NCI-H2029 (cell line): ENCODE measurements around the gene TSPAN9.

ENCODE experiments used
- DNase-seq: peaks from one replicate; lab custom pipeline; 2025; lab: John Stamatoyannopoulos, UW

The TSPAN9 gene

GRCh38 chr12:3124917-3125316 is 47.7 kb downstream of the TSPAN9 start:
- no peak for DNase-seq

DNA sequence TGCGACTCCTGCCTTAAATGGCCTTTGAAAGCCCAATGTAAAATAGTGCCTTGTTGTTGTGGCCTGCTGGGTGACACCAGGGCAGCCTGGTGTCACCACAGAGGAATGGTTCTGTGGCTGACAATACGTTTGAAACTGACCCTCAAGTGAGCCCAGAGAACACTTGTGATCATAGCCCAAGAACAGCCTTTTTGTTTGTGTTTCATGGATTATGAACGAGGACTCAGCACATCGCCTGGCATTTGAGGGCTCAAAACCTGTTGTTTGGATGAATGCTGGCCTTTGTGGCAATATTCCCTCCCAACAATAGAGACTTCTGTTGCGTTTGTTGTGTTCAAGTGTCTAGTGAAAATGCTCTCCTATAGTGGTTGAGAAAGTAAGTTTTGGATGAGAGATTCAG is 48.5 kb downstream of the TSPAN9 start:
- DNase-seq, result no peak

DNA sequence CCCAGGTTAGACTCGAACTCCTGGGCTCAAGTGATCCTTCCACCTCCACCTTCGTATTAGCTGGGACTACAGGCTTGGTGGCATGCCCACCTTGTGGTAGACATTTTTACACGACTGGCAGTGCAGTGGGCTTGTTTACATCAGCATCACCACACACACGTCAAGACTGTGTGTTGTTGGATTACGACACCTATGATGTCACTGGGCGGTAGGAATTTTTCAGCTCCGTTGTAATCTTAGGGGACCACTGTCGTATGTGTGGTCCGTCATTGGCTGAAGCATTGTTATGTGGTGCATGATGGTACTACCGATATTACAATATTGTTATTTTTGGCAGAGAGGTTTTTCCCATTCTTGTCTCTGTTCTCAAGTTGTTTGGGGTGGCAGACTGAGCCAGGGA is 50.7 kb downstream of the TSPAN9 start:
- no peak for DNase-seq

DNA sequence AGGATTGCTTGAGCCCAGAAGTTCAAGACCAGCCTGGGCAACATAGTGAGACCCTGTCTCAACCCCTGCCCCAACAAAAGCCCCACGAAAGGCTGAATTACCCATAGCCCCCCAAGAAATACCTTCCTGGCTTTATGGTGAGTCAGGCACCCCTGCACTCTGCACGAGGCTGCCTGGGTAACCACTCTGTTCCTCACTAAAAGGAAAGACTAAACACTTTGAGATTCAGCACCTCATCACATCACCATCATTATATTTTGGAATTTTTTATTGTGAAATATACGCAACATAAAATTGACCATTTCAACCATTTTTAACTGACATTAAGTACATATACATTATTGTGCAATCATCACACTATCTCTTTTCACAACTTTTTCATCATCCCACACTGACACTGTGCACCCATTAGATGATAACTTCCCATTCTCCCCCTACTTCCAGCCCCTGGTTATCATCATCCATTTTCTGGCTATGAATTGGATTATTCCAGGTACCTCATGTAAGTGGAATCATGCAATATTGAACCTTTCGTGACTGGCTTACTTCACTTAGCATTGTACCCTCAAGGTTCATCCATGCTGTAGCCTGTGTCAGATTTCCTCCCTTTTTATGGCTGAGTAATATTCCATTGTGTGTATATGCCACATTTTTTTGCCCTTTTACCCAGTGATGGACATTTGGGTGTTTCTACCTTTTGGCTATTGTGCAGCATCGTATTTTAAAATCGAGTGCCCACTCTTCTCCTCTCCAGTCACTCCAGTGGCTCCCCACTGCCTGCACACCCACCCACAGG is 51.5 kb downstream of the TSPAN9 start:
- DNase-seq, result no peak

- DNase-seq, result peak; percentile 54
Measured at GRCh38 chr12:3129301-3130056, 52.3 kb downstream of the TSPAN9 start.

DNA sequence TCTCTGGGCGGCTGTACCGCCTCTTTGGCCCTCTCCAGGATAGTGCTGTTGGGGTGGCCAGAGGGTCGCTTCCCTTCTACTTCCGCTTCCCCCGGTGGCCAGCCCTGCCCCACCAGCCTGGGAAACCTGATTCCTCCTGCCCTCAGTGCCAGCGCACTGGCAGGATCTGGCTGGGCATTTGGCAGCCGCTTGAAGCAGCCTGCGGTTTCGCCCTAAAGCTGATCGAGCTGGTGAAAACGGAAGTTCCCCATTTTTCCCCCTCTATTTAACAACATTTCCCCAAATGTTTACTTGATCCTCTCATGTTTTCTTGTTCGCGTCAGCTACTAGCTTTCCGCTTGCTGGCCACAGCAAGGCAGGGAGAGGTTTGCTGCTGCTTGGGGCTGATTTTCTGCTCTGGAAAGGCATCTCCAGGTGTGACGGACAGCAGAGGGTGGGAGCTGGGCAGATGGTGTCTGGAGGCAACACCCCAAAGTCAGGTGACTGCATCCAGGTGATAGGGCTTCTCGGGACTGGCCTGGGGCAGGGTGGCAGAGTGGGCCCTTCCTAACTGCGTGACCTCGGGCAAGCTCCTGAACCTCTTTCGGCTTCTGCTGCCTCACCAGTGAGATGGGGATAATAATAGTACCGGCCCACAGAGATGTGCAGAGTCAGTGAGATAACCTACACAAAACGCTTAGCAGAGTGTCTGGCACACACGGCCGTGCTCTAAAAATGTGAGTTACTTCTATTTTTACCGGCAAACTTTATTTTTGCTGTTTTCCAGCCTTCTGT is 53.1 kb downstream of the TSPAN9 start:
- DNase-seq, result peak; percentile 89

GRCh38 chr12:3131129-3131528 is 54.0 kb downstream of the TSPAN9 start:
- DNase-seq, result no peak

DNA sequence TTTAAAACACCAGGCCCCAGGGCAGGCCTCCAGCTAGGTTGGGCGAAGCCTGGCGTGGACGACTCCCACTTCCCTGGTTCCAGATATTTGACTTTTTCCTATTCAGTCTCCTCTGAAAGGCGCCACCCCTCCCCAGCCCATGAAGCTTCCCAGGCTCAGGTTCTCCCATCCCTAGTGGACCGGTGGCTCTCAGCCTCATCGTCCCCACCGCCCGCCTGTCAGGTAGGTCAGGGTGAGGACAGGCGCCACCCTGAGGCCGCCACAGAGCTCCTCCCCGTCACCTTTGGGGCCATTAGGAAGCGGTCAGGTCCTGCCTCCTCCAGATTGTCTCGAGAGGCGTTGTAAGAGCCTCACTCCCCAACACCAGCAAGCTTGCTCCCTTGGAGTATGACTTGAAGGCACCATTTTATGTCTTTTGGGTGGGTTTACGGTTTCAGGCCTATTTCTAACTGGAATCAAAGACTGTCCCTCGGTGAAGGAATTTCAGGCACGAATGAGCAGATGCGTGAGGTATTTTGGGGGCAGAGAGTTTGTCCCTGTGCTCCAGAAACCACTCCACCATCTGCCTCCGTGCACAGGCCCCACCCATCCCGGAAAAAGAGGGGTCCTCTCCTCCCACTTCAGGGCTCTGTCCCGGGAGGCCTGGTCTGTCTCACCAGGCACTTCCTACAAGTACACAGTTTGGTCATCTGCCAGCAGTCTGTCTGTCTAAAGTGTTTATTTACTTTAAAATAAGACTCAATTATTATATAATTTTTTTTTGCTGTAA is 55.6 kb downstream of the TSPAN9 start:
- DNase-seq, result no peak

GRCh38 chr12:3133405-3133783 is 56.2 kb downstream of the TSPAN9 start:
- DNase-seq, result no peak

- DNase-seq, result no peak
Measured at GRCh38 chr12:3134126-3134525, 56.9 kb downstream of the TSPAN9 start.

DNA sequence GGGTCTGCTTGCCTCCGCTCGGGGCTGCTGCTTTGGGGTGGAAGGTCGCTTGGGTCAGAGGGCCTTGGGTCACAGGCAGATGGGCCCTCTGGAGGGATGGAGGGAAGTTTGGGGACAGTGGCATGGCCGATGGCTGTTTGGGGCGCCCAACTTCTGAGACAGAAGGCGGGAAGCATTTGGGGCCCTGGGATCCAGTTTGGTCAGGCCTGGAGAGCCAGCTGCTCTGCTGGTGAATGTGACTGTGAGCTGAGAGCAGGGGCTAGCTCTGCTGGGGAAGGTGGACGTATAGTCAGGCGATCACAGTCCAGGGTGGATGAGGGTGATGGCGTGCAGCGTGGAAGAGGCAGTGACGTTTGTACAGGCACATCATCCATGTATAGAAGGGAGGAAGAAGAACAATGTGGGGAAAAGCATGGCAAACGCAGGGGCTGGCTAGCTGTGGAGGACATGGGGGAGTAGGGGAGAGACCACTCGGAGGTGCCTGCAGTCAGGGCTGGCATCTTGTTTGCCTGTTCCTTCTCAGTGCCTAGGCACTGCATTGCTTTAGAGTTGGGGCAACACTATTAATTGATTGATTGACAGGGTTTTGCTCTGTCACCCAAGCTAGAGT is 57.5 kb downstream of the TSPAN9 start:
- no peak for DNase-seq

DNA sequence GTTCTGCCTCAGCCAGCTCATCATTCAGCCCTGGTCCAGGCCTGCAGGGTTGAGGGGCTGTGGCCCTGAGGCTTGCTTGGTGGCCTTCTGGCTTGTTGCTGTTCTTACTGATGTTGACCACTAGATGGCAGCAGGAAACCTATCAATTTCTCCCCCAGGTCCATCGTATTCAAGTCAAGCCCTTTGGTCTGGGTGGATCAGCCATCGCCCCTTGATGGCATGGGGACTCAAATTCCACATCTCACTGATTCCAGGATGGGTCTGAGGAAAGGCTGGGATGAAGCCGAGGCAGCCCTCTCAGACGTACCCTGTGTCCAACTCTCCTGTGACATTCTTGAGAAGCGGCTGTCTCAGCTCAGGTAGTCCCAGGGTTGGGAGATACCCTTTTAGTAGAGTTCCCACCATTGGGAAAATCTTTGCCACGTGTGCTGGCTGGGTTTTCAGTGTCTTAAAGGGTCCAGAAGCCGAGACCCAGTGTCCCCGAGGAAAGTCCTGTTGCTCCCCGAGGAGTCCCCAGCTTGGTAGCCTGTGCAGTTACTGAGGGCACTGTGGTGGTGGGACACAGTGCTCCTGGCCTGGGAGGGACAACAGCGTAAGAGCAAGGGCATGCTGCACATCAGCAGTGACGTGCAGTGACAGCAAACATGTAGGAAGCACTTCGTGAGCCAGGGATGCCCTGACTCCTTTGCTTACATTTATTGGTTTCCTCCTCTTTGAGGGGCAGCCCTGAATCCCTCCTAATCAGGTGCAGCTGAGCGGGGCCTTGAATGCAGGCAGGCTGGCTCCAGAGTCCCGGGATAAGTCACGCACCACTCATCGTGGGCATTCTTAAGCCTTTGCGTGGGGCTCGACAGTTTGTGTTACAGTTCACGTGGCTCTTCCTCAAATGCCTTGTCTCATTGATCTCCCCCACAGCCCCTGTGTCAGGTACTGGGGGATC is 58.6 kb downstream of the TSPAN9 start:
- peak; percentile 40 for DNase-seq

- no peak for DNase-seq
Measured at GRCh38 chr12:3136641-3137267, 59.6 kb downstream of the TSPAN9 start.

DNA sequence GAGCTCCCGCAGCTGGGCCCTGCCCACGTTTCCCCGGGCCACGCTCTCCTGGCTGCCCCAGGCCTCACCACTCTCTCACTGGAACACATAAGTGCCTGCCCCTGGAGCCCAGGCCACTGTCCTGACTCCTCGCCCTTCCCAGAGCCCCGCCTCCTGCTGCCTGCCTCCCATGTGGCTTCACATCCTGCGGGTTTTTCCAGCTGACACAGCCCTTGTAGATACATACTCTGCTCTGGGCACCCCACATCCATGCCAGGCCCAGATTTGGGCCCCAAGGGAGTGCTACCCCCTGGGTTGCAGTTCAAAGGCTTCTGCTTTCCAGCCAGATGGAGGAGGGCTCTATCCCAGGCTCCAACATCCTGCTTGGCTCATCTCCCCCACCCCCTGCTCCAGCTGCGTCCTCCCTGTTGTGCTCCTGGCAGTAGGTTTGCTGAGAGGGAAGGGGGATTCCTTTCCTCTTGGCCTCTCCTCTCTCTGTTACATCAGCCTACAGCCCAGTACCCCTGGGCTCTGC is 60.1 kb downstream of the TSPAN9 start:
- no peak for DNase-seq

- DNase-seq, result no peak
Measured at GRCh38 chr12:3137814-3138445, 60.8 kb downstream of the TSPAN9 start.

GRCh38 chr12:3138941-3139511 is 61.8 kb downstream of the TSPAN9 start:
- no peak for DNase-seq

DNA sequence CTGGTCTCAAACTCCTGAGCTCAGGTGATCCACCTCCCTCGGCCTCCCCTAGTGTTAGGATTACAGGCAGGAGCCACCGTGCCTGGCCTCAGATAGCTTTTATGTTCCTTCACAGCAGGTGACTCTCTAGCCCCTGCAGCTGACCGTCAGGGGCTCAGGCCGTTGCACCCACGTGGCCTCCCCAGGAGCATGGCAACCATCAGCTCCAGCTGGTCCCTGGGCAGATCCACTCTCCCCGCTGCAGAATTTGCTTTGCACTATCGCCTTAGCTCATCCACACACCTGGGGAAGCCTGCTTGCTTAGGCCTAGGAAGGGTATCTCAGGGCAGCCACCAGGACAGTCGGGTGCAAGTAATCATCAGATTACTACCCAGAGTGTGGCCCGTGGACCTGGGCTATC is 62.6 kb downstream of the TSPAN9 start:
- DNase-seq, result no peak

DNA sequence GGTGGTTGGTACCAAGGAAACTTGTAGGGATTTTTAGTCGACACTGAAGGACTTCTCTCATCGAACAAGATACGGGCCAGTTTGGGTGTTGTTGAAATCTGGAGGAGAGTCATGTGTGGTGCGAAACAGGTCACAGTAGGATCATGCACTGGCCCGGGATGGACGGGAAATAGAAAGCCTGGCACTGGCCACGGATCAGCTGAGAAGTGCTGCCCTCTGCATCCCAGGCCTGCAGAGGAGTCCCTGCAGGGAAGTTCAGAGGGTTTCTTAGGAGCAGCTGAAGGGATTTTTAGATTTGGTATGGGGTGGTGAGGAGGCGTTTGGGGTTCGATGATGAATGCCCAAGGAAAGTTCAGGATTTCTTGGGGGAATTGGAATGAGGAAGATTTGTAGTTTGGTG is 63.1 kb downstream of the TSPAN9 start:
- no peak for DNase-seq
